BE2C (cell line): ENCODE measurements around the gene STK40.

ENCODE experiments used
- DNase-seq: peaks from one replicate; pipeline ENCODE4 v3.0.0-alpha.2; 2020
- H3K27me3 ChIP-seq: fragments of 250-450 bp; sonication (Bioruptor Pico); 2 replicates; pipeline ENCODE4 v1.5.1; 2020; ENCODE audit warnings: mild to moderate bottlenecking
- H3K36me3 ChIP-seq: fragments of 250-450 bp; sonication (Bioruptor Pico); 2 replicates; pipeline ENCODE4 v1.5.1; 2020; ENCODE audit warnings: mild to moderate bottlenecking
- H3K4me1 ChIP-seq: fragments of 250-450 bp; sonication (Bioruptor Pico); 2 replicates; pipeline ENCODE4 v1.5.1; 2020
- H3K4me3 ChIP-seq: 2 replicates; pipeline ENCODE4 v1.5.1; 2011; ENCODE audit warnings: low read depth, low read length
- H3K9me3 ChIP-seq: fragments of 250-450 bp; sonication (Bioruptor Pico); 2 replicates; pipeline ENCODE4 v1.5.1; 2020
- TF ChIP-seq, protein P1 (sequence below): IDR thresholded peaks from 2 replicates; pipeline ENCODE4 v1.5.1; 2012; ENCODE audit warnings: mild to moderate bottlenecking, low read depth, low read length

The STK40 gene

DNA sequence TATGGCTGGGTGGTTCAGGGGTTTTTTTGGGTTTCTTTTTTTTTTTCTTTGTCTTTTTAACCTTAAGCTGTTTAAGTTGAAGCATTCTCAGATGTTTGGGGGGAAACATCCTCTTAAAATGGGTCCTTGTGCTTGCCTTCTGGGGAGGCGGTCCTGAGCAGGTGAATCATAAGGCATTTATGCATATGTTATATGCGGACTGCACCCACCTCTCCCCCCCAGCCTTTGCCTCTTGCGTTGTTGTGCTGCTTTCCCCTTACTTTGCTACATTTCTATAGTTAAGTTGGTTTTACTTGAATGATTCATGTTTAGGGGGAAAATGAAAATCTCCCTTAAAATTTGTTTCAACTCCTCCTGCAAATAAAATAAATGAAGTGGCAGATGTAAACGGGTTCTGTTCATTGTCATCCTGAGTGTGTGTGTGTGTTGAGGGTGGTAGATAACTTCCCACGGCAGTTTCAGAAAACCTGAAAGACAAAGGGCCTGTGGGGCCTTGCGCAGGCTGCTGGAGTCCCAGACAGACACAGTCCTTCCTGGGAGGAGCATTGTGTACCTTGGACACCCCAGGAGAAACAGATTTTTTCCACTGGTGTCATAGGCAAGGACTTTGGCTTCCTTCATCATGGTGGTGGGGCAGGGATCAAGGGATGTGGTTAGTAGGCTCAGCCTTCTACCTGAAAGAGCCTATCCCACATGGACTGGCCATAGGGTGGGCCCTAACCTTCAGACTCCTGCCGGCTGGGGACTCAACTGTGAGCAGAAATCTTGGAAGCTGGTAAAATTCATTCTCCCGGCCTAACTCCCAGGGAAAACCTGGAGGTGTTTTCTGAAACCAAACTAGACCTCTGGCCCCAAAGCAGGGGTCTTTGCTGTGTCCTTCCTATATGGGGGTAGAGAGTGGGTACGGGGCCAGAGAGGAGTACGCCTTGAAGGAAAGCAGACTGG is 80.5 kb downstream of the STK40 start:
- Histone ChIP-seq H3K9me3 (no peaks in the 10 kb centered on the region), H3K4me3 (no peak overlapping the region), H3K4me1 (no peaks in the 10 kb centered on the region; the same call in 1 of the 2 replicates), H3K27me3 (no peaks in the 10 kb centered on the region), H3K36me3 (peaks cover 25% of the 10 kb centered on the region)
- TF ChIP-seq, protein P1, sequence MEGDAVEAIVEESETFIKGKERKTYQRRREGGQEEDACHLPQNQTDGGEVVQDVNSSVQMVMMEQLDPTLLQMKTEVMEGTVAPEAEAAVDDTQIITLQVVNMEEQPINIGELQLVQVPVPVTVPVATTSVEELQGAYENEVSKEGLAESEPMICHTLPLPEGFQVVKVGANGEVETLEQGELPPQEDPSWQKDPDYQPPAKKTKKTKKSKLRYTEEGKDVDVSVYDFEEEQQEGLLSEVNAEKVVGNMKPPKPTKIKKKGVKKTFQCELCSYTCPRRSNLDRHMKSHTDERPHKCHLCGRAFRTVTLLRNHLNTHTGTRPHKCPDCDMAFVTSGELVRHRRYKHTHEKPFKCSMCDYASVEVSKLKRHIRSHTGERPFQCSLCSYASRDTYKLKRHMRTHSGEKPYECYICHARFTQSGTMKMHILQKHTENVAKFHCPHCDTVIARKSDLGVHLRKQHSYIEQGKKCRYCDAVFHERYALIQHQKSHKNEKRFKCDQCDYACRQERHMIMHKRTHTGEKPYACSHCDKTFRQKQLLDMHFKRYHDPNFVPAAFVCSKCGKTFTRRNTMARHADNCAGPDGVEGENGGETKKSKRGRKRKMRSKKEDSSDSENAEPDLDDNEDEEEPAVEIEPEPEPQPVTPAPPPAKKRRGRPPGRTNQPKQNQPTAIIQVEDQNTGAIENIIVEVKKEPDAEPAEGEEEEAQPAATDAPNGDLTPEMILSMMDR: no peak
- no peak for DNase-seq

DNA sequence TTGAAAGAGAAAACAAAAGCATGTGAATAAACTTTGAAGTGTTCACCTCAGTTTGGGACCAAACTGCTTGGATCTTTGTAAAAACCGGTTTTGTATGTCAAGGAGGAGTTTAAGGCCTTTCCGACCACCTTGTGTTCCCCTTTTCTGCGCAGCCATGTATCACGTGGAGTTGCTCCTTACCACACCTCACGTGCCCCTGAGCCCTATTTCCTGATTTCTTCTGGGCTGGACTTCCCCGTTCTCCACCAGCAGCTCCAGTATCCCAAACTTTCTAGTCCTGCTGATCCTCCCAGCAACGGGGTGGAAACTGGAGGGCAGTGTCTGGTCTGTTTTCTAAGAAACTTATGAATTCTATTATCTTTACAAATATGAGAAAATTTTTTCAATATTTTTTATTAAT is 81.2 kb downstream of the STK40 start:
- Histone ChIP-seq H3K4me1 (no peaks in the 10 kb centered on the region; the same call in 1 of the 2 replicates), H3K36me3 (peaks cover 27% of the 10 kb centered on the region), H3K9me3 (no peaks in the 10 kb centered on the region)

DNA sequence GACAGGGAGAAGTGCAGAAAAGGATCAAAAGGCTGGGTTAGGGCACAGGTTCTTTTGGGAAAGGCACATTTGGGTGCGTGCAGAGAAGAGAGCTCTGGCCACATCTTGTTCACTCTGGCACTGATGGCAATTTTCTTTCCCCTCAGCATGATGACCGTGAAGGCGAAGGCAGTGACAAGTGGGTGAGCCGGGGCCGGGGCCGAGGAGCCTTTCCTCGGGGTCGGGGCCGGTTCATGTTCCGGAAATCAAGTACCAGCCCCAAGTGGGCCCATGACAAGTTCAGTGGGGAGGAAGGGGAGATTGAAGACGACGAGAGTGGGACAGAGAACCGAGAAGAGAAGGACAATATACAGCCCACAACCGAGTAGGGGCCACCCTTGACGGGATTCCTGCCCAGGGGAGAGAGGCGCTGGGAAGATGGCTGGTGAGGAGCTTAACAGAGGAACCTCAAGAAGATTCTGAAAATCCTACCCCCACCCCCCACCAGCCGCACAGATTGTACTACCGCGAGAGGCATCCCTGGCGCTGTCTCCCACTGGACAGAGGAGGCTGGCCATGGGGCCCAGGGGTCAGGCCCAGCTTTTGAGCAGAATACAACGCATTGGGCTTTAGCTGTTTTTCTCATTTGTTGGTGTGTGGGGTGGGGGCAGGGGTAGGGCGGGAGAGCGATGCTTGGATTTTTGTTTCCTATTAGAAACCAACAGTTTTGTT is 81.9 kb downstream of the STK40 start:
- H3K4me1 ChIP-seq: no peaks in the 10 kb centered on the region; the same call in 1 of the 2 replicates
- H3K9me3 ChIP-seq: no peaks in the 10 kb centered on the region
- no peak overlapping the region for H3K4me3 ChIP-seq
- H3K27me3 ChIP-seq: no peaks in the 10 kb centered on the region
- no peak for DNase-seq
- TF ChIP-seq, protein P1: no peak
- H3K36me3 ChIP-seq: peaks cover 27% of the 10 kb centered on the region

More for the DNA sequence above, 81.2 kb downstream of the STK40 start:
- TF ChIP-seq, protein P1: no peak
- no peaks in the 10 kb centered on the region for H3K27me3 ChIP-seq
- no peak overlapping the region for H3K4me3 ChIP-seq
- DNase-seq: no peak

DNA sequence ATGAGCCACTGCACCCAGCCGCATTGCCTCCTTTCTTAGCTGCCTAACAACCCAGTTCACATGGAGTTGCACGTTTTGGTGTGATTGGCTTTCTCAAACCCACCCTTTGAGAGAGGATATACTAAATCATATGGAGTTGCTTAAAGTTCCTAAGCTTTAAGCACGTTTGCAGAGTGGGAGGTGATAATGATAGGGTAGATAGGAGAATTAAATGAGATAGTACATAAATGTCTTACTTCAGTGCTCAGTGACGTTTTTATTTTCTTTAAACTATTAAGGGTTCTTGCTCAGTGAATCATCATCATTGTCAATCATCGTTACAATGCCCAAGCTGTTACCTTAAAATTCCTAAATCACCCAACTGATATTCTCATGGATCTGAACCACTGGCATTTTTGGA is 82.5 kb downstream of the STK40 start:
- no peak for DNase-seq
- no peaks in the 10 kb centered on the region; the same call in 1 of the 2 replicates for H3K4me1 ChIP-seq
- no peaks in the 10 kb centered on the region for H3K9me3 ChIP-seq
- TF ChIP-seq, protein P1: no peak
- no peaks in the 10 kb centered on the region for H3K27me3 ChIP-seq
- H3K36me3 ChIP-seq: peaks cover 27% of the 10 kb centered on the region
- no peak overlapping the region for H3K4me3 ChIP-seq

DNA sequence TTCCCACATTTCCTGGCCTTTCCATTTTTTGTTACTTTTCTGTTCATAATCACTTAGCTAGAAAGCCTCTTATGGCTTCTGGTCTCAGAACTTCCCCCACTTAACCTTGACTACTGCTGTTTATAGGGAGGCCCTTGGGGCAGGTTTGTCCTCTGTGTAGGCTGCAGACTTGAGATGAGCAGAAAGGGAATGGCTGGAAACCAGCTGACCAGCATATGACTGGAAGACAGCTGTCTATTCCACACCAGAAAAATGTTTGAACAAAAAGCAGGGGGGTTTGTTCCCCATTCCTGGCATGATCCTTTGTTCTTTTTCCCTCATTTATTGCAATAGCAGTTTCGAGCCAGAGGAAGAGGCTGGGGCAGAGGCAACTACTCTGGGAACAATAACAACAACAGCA is 84.5 kb downstream of the STK40 start:
- Histone ChIP-seq H3K27me3 (no peaks in the 10 kb centered on the region), H3K36me3 (peaks cover 35% of the 10 kb centered on the region), H3K4me1 (no peaks in the 10 kb centered on the region; the same call in 1 of the 2 replicates), H3K9me3 (no peaks in the 10 kb centered on the region), H3K4me3 (no peak overlapping the region)
- DNase-seq: no peak
- TF ChIP-seq, protein P1: no peak
